ENCODE measurements around the gene GPD1. TPM values are rescaled to one million over a fixed set of nuclear protein-coding genes. Genes with fewer than 3 reads are reported as not detected.

The GPD1 gene
- under 1 TPM; 0.25 to 0.37 TPM for total RNA-seq

DNA sequence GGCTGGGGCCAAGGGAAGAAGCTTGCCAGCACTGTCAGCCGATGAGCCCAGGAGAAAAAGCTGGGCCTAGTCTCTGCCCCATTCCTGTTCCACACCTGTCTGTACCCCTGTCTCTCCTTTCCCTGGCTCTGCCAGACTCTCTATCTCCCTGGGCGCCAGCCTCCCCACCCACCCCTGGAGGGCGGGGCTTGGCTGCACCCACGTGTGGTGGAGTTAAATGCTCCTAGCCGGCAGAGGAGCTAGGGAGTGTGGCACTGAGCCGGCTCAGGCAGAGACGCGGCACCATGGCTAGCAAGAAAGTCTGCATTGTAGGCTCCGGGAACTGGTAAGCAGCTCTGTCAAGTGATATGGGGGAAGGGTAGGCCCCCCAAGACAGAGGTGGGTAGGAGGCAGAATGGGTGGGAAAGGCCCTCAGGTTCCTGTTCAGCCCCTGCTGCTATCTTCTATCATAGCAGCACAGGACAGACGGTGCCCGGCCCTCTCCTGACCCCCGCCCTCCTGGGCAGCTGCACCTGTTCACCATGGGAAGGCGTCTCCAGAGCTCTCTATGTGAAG, at the start of gene GPD1:
TSS of gene GPD1 (plus strand) at position 242 of the 555 bp plus-strand sequence. CDS start at position 285, 43 bp downstream.
- no peaks in the 10 kb centered on the region for H3K4me1 Mint-ChIP-seq
- no peaks in the 10 kb centered on the region for H3K27me3 Mint-ChIP-seq
- peaks cover 21% of the 10 kb centered on the region for H3K36me3 Mint-ChIP-seq (ENCODE audit: low read depth)
- no peak within 1 kb of the TSS for H3K27ac Mint-ChIP-seq
- H3K4me3 Mint-ChIP-seq = no peak within 1 kb of the TSS
- DNase-seq (peak; percentile 63), ATAC-seq (peak; percentile 87)
- ChIA-PET CTCF (interaction anchor here (0.7 to 1.8 kb wide), 6 partner anchors 8 to 32 kb away, joined by 3 to 9 read pairs (median 4); partner anchors contain the start of genes COX14 and SMARCD1), POLR2A (interaction anchor here (0.6 to 2.1 kb wide), 2 partner anchors 8 to 10 kb away, joined by 3 to 7 read pairs; partner anchors contain the start of gene COX14)
- H3K9me3 Mint-ChIP-seq (ENCODE audit: low read depth) = no peaks in the 10 kb centered on the region
- intact Hi-C loops (cut with DNase I, micrococcal nuclease) = no loop called here

DNA sequence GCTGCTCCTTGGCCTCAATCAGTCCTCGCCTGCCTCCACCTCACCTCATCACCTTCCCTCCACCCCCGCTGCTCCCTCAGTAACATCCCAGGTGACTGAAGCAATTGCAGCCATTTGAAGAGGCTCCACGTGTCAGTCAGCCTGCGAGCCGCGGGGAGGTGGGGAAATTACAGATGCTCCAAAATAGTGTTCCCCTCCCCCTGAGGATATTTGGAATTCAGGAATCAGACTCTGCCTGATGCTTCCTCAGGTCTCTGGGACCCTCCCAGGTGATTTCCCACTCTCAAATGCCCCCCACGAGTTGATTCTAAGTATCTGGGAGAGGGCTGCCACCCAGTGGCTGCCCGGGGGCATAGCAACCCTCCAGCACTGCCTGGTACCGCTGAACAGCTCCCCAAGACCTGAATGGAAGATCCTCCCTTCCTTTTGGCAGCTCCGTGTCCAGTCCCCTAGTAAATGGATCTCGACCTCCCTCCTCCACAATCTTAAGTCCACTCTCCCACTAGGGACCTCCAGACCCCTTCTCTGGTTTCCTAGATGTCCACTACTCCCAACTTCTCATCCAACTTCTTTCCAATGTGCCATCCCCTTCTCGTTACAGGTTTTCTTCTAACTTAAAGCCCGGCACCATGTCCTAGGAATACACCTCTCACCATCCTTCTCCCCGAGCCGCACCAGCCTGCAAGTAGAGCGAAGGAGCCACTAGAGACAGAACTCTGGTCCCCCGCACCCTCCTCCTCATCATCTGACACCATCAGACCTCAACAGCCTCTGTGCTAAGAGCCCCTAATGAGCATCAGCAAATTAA, 47.8 kb upstream of the GPD1 start:
- ChIA-PET CTCF (interaction anchor here (0.6 to 6.2 kb wide), 35 partner anchors 8 to 668 kb away, joined by 3 to 135 read pairs (median 3); partner anchors contain the start of genes AQP2, COX14 and RACGAP1), POLR2A (interaction anchor here (0.5 to 0.7 kb wide), 2 partner anchors 73 to 305 kb away, joined by 3 to 6 read pairs; no protein-coding TSS in a partner anchor)
- H3K4me3 Mint-ChIP-seq = peak overlapping the region; percentile 85
- peaks cover 33% of the 10 kb centered on the region for H3K4me1 Mint-ChIP-seq
- peaks cover 3% of the 10 kb centered on the region for H3K36me3 Mint-ChIP-seq (ENCODE audit: low read depth)
- peaks cover 39% of the 10 kb centered on the region for H3K27me3 Mint-ChIP-seq
- intact Hi-C loops (cut with DNase I, micrococcal nuclease) = loop anchor here (1.0 to 10.0 kb wide), 6 partner anchors 17 to 279 kb away; partner anchors contain the start of gene RACGAP1 (in 1 of the 2)
- ATAC-seq = peak; percentile 43
- peak overlapping the region; percentile 32 for H3K27ac Mint-ChIP-seq
- DNase-seq = peak; percentile 79
- H3K9me3 Mint-ChIP-seq (ENCODE audit: low read depth) = no peaks in the 10 kb centered on the region

DNA sequence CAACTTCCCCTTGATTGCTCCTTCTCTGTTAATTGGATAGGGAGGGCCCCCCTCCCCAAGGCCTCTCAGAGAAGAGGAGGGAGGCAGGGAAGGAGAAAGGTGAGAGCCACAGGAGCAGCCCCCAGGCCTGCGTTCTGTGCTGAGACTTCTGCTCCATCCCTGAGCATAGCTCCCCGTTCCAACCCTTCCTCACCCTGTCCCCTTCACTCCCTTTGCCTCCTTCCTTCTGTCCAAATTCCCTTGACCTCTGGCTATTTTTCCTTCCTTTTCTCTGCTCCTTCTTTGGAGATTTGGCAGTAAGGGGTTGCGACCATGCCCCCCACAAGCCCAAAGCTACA, 47.2 kb upstream of the GPD1 start:
- peaks cover 36% of the 10 kb centered on the region for H3K27me3 Mint-ChIP-seq
- H3K4me3 Mint-ChIP-seq = peak overlapping the region; percentile 85
- ChIA-PET POLR2A (interaction anchor here (0.6 kb wide), 1 partner anchor 834 kb away, joined by 3 read pairs; no protein-coding TSS in a partner anchor), CTCF (interaction anchor here (0.6 to 6.2 kb wide), 29 partner anchors 8 to 355 kb away, joined by 3 to 135 read pairs (median 3); partner anchors contain the start of genes COX14 and RACGAP1)
- H3K9me3 Mint-ChIP-seq (ENCODE audit: low read depth) = no peaks in the 10 kb centered on the region
- peaks cover 33% of the 10 kb centered on the region for H3K4me1 Mint-ChIP-seq
- DNase-seq = no peak
- ATAC-seq = no peak
- peak overlapping the region; percentile 64 for H3K27ac Mint-ChIP-seq
- intact Hi-C loops (cut with DNase I, micrococcal nuclease) = loop anchor here (1.0 to 10.0 kb wide), 6 partner anchors 17 to 279 kb away; partner anchors contain the start of gene RACGAP1 (in 1 of the 2)
- H3K36me3 Mint-ChIP-seq (ENCODE audit: low read depth) = peaks cover 4% of the 10 kb centered on the region

- Mint-ChIP-seq H3K36me3 (ENCODE audit: low read depth) (peaks cover 4% of the 10 kb centered on the region), H3K27me3 (peaks cover 30% of the 10 kb centered on the region), H3K4me3 (peak within 1 kb of the TSS; percentile 85), H3K4me1 (peaks cover 33% of the 10 kb centered on the region), H3K9me3 (ENCODE audit: low read depth) (no peaks in the 10 kb centered on the region), H3K27ac (peak within 1 kb of the TSS; percentile 64)
- POLR2A ChIA-PET = interaction anchor here (0.6 kb wide), 3 partner anchors 54 to 834 kb away, joined by 3 read pairs; no protein-coding TSS in a partner anchor
- DNase-seq (peak; percentile 75), ATAC-seq (peak; percentile 54)
- CTCF ChIA-PET = interaction anchor here (0.7 to 6.2 kb wide), 11 partner anchors 9 to 279 kb away, joined by 3 to 135 read pairs (median 17); no protein-coding TSS in a partner anchor
- intact Hi-C loops (cut with DNase I, micrococcal nuclease) = loop anchor here (1.0 to 10.0 kb wide), 6 partner anchors 18 to 280 kb away; partner anchors contain the start of gene RACGAP1 (in 1 of the 2)
These were observed 46.6 kb upstream of the GPD1 start, which contains the start of gene ASIC1 for GRCh38 chr12:50057000-50057841. TSS of gene ASIC1 (plus strand) at chr12:50057596. CDS start at chr12:50058767, 1,171 bp downstream.

- intact Hi-C loops (cut with DNase I, micrococcal nuclease) = loop anchor here (2.0 to 10.0 kb wide), 3 partner anchors 191 to 281 kb away; no protein-coding TSS in a partner anchor
These were observed 45.7 kb upstream of the GPD1 start for GRCh38 chr12:50057896-50058670.

GRCh38 chr12:50058743-50059312, 45.0 kb upstream of the GPD1 start:
- intact Hi-C loops (cut with DNase I, micrococcal nuclease) = loop anchor here (5.0 to 10.0 kb wide), 2 partner anchors 194 to 282 kb away; no protein-coding TSS in a partner anchor
- DNase-seq (peak; percentile 50), ATAC-seq (peak; percentile 5)
- H3K36me3 Mint-ChIP-seq (ENCODE audit: low read depth) = peaks cover 4% of the 10 kb centered on the region
- peaks cover 20% of the 10 kb centered on the region for H3K27me3 Mint-ChIP-seq
- H3K27ac Mint-ChIP-seq = peak overlapping the region; percentile 38
- ChIA-PET POLR2A (interaction anchor here (0.6 to 1.6 kb wide), 4 partner anchors 15 to 100 kb away, joined by 3 to 5 read pairs (median 4); partner anchors contain the start of gene RACGAP1), CTCF (interaction anchor here (0.6 to 4.4 kb wide), 12 partner anchors 9 to 154 kb away, joined by 3 to 28 read pairs (median 4); partner anchors contain the start of gene CERS5)
- H3K4me3 Mint-ChIP-seq = peak overlapping the region; percentile 55
- H3K4me1 Mint-ChIP-seq = peaks cover 33% of the 10 kb centered on the region
- H3K9me3 Mint-ChIP-seq (ENCODE audit: low read depth) = no peaks in the 10 kb centered on the region

More at GRCh38 chr12:50057896-50058670, 45.7 kb upstream of the GPD1 start:
- Mint-ChIP-seq H3K27me3 (peaks cover 21% of the 10 kb centered on the region), H3K4me1 (peaks cover 33% of the 10 kb centered on the region), H3K9me3 (ENCODE audit: low read depth) (no peaks in the 10 kb centered on the region), H3K36me3 (ENCODE audit: low read depth) (peaks cover 4% of the 10 kb centered on the region), H3K4me3 (peak overlapping the region; percentile 55), H3K27ac (no peak overlapping the region)
- ATAC-seq (no peak), DNase-seq (peak; percentile 32)
- ChIA-PET POLR2A (interaction anchor here (0.6 to 1.6 kb wide), 4 partner anchors 15 to 133 kb away, joined by 3 to 4 read pairs (median 3); no protein-coding TSS in a partner anchor), CTCF (interaction anchor here (0.9 to 4.4 kb wide), 7 partner anchors 10 to 118 kb away, joined by 3 to 28 read pairs (median 8); no protein-coding TSS in a partner anchor)

DNA sequence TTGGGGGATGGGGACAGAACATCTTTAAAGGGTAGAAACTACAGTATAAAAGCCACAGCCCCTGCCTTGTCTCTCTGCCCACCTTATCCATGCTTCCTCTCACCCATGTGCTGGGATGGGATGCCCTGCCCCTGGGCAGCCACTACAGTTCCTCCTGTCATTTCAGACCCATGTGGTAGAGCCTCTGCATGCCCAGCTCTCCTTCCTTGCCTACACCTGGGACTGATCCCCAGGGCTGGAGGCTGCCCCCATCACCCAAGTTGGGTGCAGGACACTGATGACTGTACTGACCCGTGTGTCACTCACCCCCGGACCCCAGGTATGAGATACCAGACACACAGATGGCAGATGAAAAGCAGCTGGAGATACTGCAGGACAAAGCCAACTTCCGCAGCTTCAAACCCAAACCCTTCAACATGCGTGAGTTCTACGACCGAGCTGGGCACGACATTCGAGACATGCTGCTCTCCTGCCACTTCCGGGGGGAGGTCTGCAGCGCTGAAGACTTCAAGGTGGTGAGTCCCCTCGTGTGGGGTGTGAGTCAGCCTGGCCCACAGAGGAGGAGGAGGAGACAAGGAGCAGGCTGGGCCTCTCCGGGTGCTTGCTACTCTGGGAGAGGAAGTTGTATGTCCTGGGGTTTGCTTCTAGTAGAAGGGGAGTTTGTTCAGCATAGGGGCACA, 44.2 kb upstream of the GPD1 start:
- CTCF ChIA-PET = interaction anchor here (0.6 to 4.4 kb wide), 14 partner anchors 9 to 154 kb away, joined by 3 to 28 read pairs (median 4); partner anchors contain the start of genes CERS5 and RACGAP1
- H3K27me3 Mint-ChIP-seq = peaks cover 19% of the 10 kb centered on the region
- peak; percentile 84 for DNase-seq
- peak overlapping the region; percentile 38 for H3K27ac Mint-ChIP-seq
- peaks cover 33% of the 10 kb centered on the region for H3K4me1 Mint-ChIP-seq
- peak; percentile 78 for ATAC-seq
- H3K36me3 Mint-ChIP-seq (ENCODE audit: low read depth) = peaks cover 4% of the 10 kb centered on the region
- POLR2A ChIA-PET = interaction anchor here (0.6 to 1.6 kb wide), 3 partner anchors 16 to 101 kb away, joined by 3 to 5 read pairs (median 4); partner anchors contain the start of gene RACGAP1
- intact Hi-C loops (cut with DNase I, micrococcal nuclease) = loop anchor here (5.0 to 10.0 kb wide), 2 partner anchors 195 to 282 kb away; no protein-coding TSS in a partner anchor
- H3K4me3 Mint-ChIP-seq = peak overlapping the region; percentile 55
- no peaks in the 10 kb centered on the region for H3K9me3 Mint-ChIP-seq (ENCODE audit: low read depth)

DNA sequence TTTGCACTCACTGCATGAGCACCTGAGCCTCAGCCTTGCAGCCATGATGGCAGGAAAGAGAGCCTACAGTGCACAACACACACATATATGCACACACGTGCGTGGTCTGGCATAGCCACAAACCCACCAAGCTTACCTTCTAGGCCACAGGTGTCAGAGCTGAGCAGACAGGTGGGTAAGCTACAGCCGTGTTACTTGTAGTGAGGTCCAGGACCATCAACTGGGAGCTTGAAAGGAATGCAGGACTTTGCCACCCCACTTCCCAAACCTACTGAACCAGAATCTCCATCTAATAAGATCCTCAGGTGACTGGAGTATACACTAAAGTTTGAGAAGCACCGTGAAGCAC, 43.7 kb upstream of the GPD1 start:
- intact Hi-C loops (cut with DNase I, micrococcal nuclease) = no loop called here
- Mint-ChIP-seq H3K27ac (no peak overlapping the region), H3K27me3 (peaks cover 19% of the 10 kb centered on the region), H3K9me3 (ENCODE audit: low read depth) (no peaks in the 10 kb centered on the region), H3K4me3 (peak overlapping the region; percentile 55), H3K36me3 (ENCODE audit: low read depth) (peaks cover 4% of the 10 kb centered on the region), H3K4me1 (peaks cover 33% of the 10 kb centered on the region)
- DNase-seq (no peak), ATAC-seq (no peak)
- CTCF ChIA-PET = interaction anchor here (0.8 to 4.4 kb wide), 11 partner anchors 8 to 115 kb away, joined by 3 to 28 read pairs (median 4); partner anchors contain the start of genes CERS5 and RACGAP1
- POLR2A ChIA-PET = interaction anchor here (1.5 kb wide), 1 partner anchor 35 kb away, joined by 5 read pairs; the partner anchor contains the start of gene RACGAP1

GRCh38 chr12:50061171-50061570, 42.6 kb upstream of the GPD1 start:
- H3K36me3 Mint-ChIP-seq (ENCODE audit: low read depth) = peaks cover 4% of the 10 kb centered on the region
- peaks cover 15% of the 10 kb centered on the region for H3K27me3 Mint-ChIP-seq
- peaks cover 26% of the 10 kb centered on the region for H3K4me1 Mint-ChIP-seq
- no peak overlapping the region for H3K27ac Mint-ChIP-seq
- no peaks in the 10 kb centered on the region for H3K9me3 Mint-ChIP-seq (ENCODE audit: low read depth)
- intact Hi-C loops (cut with DNase I, micrococcal nuclease) = no loop called here
- CTCF ChIA-PET = interaction anchor here (0.5 to 4.4 kb wide), 10 partner anchors 8 to 288 kb away, joined by 3 to 28 read pairs (median 3); partner anchors contain the start of gene SMARCD1
- no peak overlapping the region for H3K4me3 Mint-ChIP-seq
- DNase-seq = no peak
- no peak for ATAC-seq
- POLR2A ChIA-PET = no interaction called here

Data from activated CD4-positive, alpha-beta T cell treated with anti-CD3 and anti-CD28 coated beads for 36 hours (primary cell).